Ishikawa (cell line): ENCODE measurements around the gene FAM131A.

ENCODE experiments used
- CEBPB ChIP-seq: IDR thresholded peaks from 2 replicates; pipeline ENCODE4 v1.6.1; 2012
- CREB1 ChIP-seq: IDR thresholded peaks from 2 replicates; pipeline ENCODE4 v1.6.1; 2012; ENCODE audit warnings: low read depth
- EGR1 ChIP-seq: IDR thresholded peaks from 2 replicates; pipeline ENCODE4 v1.6.1; 2012
- EP300 ChIP-seq: IDR thresholded peaks from 2 replicates; pipeline ENCODE4 v1.6.1; 2012; ENCODE audit warnings: borderline replicate concordance
- FOXM1 ChIP-seq: IDR thresholded peaks from 2 replicates; pipeline ENCODE4 v1.6.1; 2012; ENCODE audit warnings: low read depth, borderline replicate concordance
- NFIC ChIP-seq: IDR thresholded peaks from 2 replicates; pipeline ENCODE4 v1.6.1; 2012
- RAD21 ChIP-seq: IDR thresholded peaks from 2 replicates; pipeline ENCODE4 v1.6.1; 2012; ENCODE audit warnings: low read depth
- REST ChIP-seq: IDR thresholded peaks from 2 replicates; pipeline ENCODE4 v1.6.1; 2012; ENCODE audit warnings: low read depth, mild to moderate bottlenecking
- TAF1 ChIP-seq: IDR thresholded peaks from 2 replicates; pipeline ENCODE4 v1.6.1; 2012; ENCODE audit warnings: low read depth, mild to moderate bottlenecking
- TCF12 ChIP-seq: IDR thresholded peaks from 2 replicates; pipeline ENCODE4 v1.6.1; 2012; ENCODE audit warnings: low read depth
- TEAD4 ChIP-seq: IDR thresholded peaks from 2 replicates; pipeline ENCODE4 v1.6.1; 2012
- YY1 ChIP-seq: IDR thresholded peaks from 2 replicates; pipeline ENCODE4 v1.6.1; 2012; ENCODE audit warnings: low read depth
- ZBTB7A ChIP-seq: IDR thresholded peaks from 2 replicates; pipeline ENCODE4 v1.6.1; 2012; ENCODE audit warnings: low read depth
- TF ChIP-seq, protein P1 (sequence below): IDR thresholded peaks from 2 replicates; pipeline ENCODE4 v1.6.1; 2012
- TF ChIP-seq, protein P2 (sequence below): IDR thresholded peaks from 2 replicates; pipeline ENCODE4 v1.6.1; 2012

FAM131A gene

DNA sequence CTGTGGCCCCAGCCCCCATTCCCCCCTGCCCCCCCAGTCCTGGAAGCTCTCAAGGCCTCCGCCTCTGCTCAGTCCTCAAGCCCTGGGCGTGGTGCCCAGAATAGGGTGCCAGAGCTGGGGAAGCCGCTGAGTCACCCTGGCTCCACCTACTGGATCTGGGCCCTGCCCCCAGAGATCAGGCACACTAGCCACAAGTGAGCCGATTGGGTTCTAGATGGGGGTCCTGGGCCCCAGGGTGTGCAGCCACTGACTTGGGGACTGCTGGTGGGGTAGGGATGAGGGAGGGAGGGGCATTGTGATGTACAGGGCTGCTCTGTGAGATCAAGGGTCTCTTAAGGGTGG is 17.3 kb upstream of the FAM131A start:
- TF ChIP-seq, protein P1, sequence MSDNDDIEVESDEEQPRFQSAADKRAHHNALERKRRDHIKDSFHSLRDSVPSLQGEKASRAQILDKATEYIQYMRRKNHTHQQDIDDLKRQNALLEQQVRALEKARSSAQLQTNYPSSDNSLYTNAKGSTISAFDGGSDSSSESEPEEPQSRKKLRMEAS, result 0 out of 2 replicates have a peak, but pooled peaks have one; percentile 24
- TF ChIP-seq RAD21 (no peak), FOXM1 (no peak), EGR1 (no peak), TEAD4 (no peak), REST (no peak), TAF1 (no peak), NFIC (peak; percentile 66), ZBTB7A (no peak)

DNA sequence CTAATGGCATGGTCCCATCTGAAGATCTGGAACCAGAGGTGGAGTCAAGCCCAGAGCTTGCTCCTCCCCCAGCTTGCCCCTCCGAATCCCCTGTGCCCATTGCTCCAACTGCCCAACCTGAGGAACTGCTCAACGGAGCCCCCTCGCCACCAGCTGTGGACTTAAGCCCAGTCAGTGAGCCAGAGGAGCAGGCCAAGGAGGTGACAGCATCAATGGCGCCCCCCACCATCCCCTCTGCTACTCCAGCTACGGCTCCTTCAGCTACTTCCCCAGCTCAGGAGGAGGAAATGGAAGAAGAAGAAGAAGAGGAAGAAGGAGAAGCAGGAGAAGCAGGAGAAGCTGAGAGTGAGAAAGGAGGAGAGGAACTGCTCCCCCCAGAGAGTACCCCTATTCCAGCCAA is 15.7 kb upstream of the FAM131A start:
- TF ChIP-seq EP300 (no peak), FOXM1 (no peak), YY1 (no peak), TCF12 (no peak)
- TF ChIP-seq, protein P1, result no peak

DNA sequence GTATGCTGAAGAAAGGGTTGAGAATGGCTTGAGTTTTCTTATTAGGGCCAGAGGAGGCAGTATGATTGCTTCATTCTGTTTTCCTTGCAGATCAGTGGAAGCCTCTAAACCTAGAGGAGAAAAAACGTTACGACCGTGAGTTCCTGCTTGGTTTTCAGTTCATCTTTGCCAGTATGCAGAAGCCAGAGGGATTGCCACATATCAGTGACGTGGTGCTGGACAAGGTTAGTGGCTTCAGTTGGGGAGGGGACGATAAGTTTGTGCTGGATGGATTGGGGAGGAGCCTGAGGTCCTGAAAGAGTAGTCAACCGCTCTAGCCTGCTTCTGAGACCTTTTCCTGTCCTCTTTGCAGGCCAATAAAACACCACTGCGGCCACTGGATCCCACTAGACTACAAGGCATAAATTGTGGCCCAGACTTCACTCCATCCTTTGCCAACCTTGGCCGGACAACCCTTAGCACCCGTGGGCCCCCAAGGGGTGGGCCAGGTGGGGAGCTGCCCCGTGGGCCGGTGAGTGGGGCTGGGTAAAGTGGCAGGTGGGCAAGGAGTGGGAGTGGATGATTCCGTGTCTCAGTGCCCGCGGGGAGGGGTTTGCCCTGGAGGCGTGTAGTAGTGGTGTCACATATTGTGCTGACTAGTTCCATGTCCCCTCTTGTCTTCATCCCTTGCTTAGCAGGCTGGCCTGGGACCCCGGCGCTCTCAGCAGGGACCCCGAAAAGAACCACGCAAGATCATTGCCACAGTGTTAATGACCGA is 14.5 kb upstream of the FAM131A start:
- TF ChIP-seq REST (no peak), EGR1 (no peak), TEAD4 (no peak), EP300 (no peak; the same call in 1 of the 2 replicates), CREB1 (no peak), NFIC (no peak), CEBPB (no peak), TAF1 (no peak), YY1 (no peak)
- TF ChIP-seq, protein P1, result no peak
- TF ChIP-seq, protein P2, sequence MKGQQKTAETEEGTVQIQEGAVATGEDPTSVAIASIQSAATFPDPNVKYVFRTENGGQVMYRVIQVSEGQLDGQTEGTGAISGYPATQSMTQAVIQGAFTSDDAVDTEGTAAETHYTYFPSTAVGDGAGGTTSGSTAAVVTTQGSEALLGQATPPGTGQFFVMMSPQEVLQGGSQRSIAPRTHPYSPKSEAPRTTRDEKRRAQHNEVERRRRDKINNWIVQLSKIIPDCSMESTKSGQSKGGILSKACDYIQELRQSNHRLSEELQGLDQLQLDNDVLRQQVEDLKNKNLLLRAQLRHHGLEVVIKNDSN, result no peak

DNA sequence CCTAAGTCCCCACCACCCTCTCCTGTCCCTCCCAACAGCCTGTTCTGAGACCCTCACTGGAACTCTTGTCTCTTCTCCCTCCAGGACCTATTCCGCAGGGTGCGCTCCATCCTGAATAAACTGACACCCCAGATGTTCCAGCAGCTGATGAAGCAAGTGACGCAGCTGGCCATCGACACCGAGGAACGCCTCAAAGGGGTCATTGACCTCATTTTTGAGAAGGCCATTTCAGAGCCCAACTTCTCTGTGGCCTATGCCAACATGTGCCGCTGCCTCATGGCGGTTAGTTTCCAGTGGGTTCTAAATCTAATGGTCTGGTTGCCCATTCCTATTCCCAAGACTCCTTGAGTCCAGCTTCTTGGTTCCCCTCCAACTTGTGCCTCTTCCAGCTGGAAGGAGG is 13.7 kb upstream of the FAM131A start:
- no peak for TF ChIP-seq ZBTB7A
- no peak for TF ChIP-seq YY1
- TF ChIP-seq FOXM1, result no peak
- no peak for TF ChIP-seq EGR1
- TF ChIP-seq, protein P2, result no peak
- no peak for TF ChIP-seq RAD21
- no peak for TF ChIP-seq TEAD4
- TF ChIP-seq TAF1, result no peak
- TF ChIP-seq REST, result no peak
- no peak for TF ChIP-seq NFIC
- TF ChIP-seq, protein P1, result no peak
- no peak for TF ChIP-seq CEBPB
- no peak for TF ChIP-seq TCF12
- TF ChIP-seq EP300, result no peak
- TF ChIP-seq CREB1, result no peak
